Mesenchymal stem cell (in vitro differentiated cells and primary cell): ENCODE data around the gene ESPN.

Experiments used
- DNase-seq: peaks from one replicate; pipeline ENCODE4 v3.0.0-alpha.2; 2013
- H2AFZ ChIP-seq: one replicate; pipeline ENCODE4 v1.6.1; 2013; ENCODE audit warnings: low read depth, mild to moderate bottlenecking, control low read depth, inconsistent platforms, low read length, moderate library complexity
- H2AK5ac ChIP-seq: 2 replicates; pipeline ENCODE4 v1.6.1; 2013; ENCODE audit warnings: low read length, moderate library complexity, mild to moderate bottlenecking, inconsistent platforms; ENCODE audit not compliant: severe bottlenecking
- H2BK120ac ChIP-seq: one replicate; pipeline ENCODE4 v1.6.1; 2013; ENCODE audit warnings: low read depth, mild to moderate bottlenecking, inconsistent platforms, low read length, moderate library complexity
- H2BK12ac ChIP-seq, 2 experiments: one replicate each; pipeline ENCODE4 v1.6.1; 2013; ENCODE audit warnings: inconsistent platforms in 2 of 2, low read length in 2 of 2, mild to moderate bottlenecking in 2 of 2, moderate library complexity in 2 of 2, control low read depth in 1 of 2
- H2BK15ac ChIP-seq: one replicate; pipeline ENCODE4 v1.6.1; 2013; ENCODE audit warnings: mild to moderate bottlenecking, low read depth, inconsistent platforms; ENCODE audit not compliant: poor library complexity, severe bottlenecking
- H2BK5ac ChIP-seq: 2 replicates; pipeline ENCODE4 v1.6.1; 2013; ENCODE audit warnings: low read depth, mild to moderate bottlenecking, low read length, control low read depth, inconsistent platforms; ENCODE audit not compliant: poor library complexity, severe bottlenecking
- H3K14ac ChIP-seq, 2 experiments: one replicate each; pipeline ENCODE4 v1.6.1; 2013; ENCODE audit warnings: inconsistent platforms in 2 of 2, low read length in 2 of 2, control low read depth in 1 of 2, mild to moderate bottlenecking in 1 of 2, moderate library complexity in 1 of 2
- H3K18ac ChIP-seq, 2 experiments: one replicate each; pipeline ENCODE4 v1.6.1; 2013; ENCODE audit warnings: inconsistent platforms in 2 of 2, low read length in 2 of 2, control low read depth in 1 of 2, low read depth in 1 of 2, mild to moderate bottlenecking in 1 of 2
- H3K23ac ChIP-seq, 2 experiments: one replicate each; pipeline ENCODE4 v1.6.1; 2013; ENCODE audit warnings: inconsistent platforms in 2 of 2, low read length in 2 of 2, mild to moderate bottlenecking in 2 of 2, moderate library complexity in 2 of 2, control low read depth in 1 of 2
- H3K27ac ChIP-seq: 2 replicates; pipeline ENCODE4 v1.5.1; 2013; ENCODE audit warnings: mild to moderate bottlenecking, moderate library complexity, low read length, control low read depth, inconsistent platforms; ENCODE audit not compliant: poor library complexity, severe bottlenecking
- H3K27me3 ChIP-seq, 2 experiments: 2 replicates each; pipeline versions ENCODE4 v1.6.1 to v1.7.0; 2013; ENCODE audit warnings: low read length in 2 of 2, mild to moderate bottlenecking in 2 of 2, moderate library complexity in 2 of 2, control low read depth in 1 of 2, inconsistent platforms in 1 of 2; ENCODE audit not compliant: control insufficient read depth in 1 of 2, insufficient read depth in 1 of 2
- H3K36me3 ChIP-seq, 2 experiments: 2 replicates each; pipeline versions ENCODE4 v1.6.1 to v1.7.0; 2013; ENCODE audit warnings: low read length in 2 of 2, control low read depth in 1 of 2, inconsistent platforms in 1 of 2, low read depth in 1 of 2, mild to moderate bottlenecking in 1 of 2; ENCODE audit not compliant: insufficient read depth in 2 of 2, control insufficient read depth in 1 of 2
- H3K4ac ChIP-seq, 2 experiments: one replicate each; pipeline ENCODE4 v1.6.1; 2013; ENCODE audit warnings: inconsistent platforms in 2 of 2, low read length in 2 of 2, mild to moderate bottlenecking in 2 of 2, moderate library complexity in 2 of 2, control low read depth in 1 of 2, low read depth in 1 of 2
- H3K4me1 ChIP-seq: 2 replicates; pipeline ENCODE4 v1.6.1; 2013; ENCODE audit warnings: low read depth, low read length, control low read depth; ENCODE audit not compliant: control insufficient read depth, insufficient read depth
- H3K4me2 ChIP-seq: 2 replicates; pipeline ENCODE4 v1.6.1; 2013; ENCODE audit warnings: low read length, mild to moderate bottlenecking, inconsistent platforms; ENCODE audit not compliant: poor library complexity, severe bottlenecking
- H3K4me3 ChIP-seq, 2 experiments: 2 replicates each; pipeline versions ENCODE4 v1.5.1 to v1.7.0; 2013; ENCODE audit warnings: low read length in 2 of 2, mild to moderate bottlenecking in 2 of 2, control low read depth in 1 of 2, low read depth in 1 of 2; ENCODE audit not compliant: insufficient read depth in 1 of 2
- H3K79me1 ChIP-seq: replicated peaks from 2 replicates; pipeline ENCODE4 v1.6.1; 2013; ENCODE audit warnings: mild to moderate bottlenecking, control low read depth, low read length, inconsistent platforms; ENCODE audit not compliant: poor library complexity, severe bottlenecking
- H3K9ac ChIP-seq: 2 replicates; pipeline ENCODE4 v1.7.0; 2013; ENCODE audit warnings: mild to moderate bottlenecking, low read length, moderate library complexity
- H3K9me3 ChIP-seq: 2 replicates; pipeline ENCODE4 v1.7.0; 2013; ENCODE audit warnings: mild to moderate bottlenecking, low read length; ENCODE audit not compliant: control insufficient read depth
- H4K8ac ChIP-seq: one replicate; pipeline ENCODE4 v1.6.1; 2013; ENCODE audit warnings: inconsistent platforms, mild to moderate bottlenecking, low read length, moderate library complexity
- H4K91ac ChIP-seq: one replicate; pipeline ENCODE4 v1.6.1; 2013; ENCODE audit warnings: mild to moderate bottlenecking, low read length, inconsistent platforms
- WGBS: methylation state at CpG from one replicate; pipeline ENCODE4 v1.1.7; 2013; ENCODE audit warnings: mixed read lengths; 5-methylcytosine and 5-hydroxymethylcytosine counted together

Gene ESPN

DNA sequence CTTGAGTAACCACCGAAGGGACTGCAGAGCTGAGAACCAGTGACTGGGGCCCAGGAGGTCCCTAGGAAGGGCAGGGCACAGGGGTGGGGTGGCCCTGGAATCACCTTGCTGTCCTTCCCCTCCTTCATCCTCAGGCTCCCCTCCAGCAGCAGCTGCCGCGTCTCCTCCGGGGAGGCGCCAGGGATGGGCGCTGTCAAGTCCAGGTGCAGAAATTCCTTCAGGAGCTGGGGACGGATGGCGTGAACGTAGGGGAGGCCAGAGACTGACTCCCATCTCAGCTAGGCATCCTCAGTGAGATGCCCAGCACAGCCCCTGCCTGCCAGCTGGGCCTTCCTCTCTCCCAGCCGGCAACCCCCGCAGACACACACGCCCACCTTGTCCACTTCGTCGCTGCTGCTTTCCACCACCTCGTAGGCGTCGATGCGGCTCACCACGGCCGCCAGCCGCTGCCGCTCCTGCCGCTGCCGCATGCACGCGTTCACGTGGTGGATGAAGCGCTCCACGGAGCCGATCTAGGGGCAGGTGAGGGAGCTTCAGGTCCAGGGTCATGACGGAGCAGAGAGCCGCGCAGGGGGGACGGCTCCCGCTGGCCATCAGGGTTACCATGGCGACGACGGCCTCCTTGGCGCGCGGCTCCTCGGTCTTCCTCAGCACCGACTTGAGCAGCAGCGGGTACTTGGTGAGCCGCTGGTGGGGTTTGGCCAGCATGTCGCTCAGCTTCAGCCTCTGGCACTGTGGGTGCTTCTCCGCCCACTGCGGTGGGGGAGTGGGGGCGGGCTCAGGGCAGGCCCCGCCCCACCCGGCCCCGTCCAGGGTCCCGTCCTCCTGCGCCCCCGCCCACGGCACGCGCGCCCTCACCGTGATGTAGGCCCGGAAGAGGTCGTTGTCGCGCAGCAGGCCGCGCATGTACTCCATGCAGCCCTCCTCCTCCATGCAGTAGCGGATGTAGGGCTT, 45.8 kb downstream of the ESPN start:
- Histone ChIP-seq H3K27ac (no peak overlapping the region), H3K4me1 (peaks cover 1% of the 10 kb centered on the region), H3K27me3 (peaks cover 0 to 9% of the 10 kb centered on the region in 2 experiments), H3K36me3 (peaks cover 35 to 97% of the 10 kb centered on the region in 2 experiments), H2BK15ac (no peak overlapping the region), H2BK12ac (no peak overlapping the region), H3K4ac (no peak overlapping the region), H3K4me3 (no peak overlapping the region), H3K18ac (no peak overlapping the region), H3K9ac (no peak overlapping the region), H2AFZ (no peak overlapping the region), H3K9me3 (no peaks in the 10 kb centered on the region), H3K4me2 (no peak overlapping the region), H2BK5ac (no peak overlapping the region), H2AK5ac (no peak overlapping the region), H3K79me1 (no peaks in the 10 kb centered on the region), H4K91ac (no peak overlapping the region), H2BK120ac (no peak overlapping the region), H3K14ac (no peak overlapping the region), H3K23ac (no peak overlapping the region), H4K8ac (no peak overlapping the region)
- WGBS: 96% methylated on average over 67 of the region's 67 CpGs
- no peak for DNase-seq

DNA sequence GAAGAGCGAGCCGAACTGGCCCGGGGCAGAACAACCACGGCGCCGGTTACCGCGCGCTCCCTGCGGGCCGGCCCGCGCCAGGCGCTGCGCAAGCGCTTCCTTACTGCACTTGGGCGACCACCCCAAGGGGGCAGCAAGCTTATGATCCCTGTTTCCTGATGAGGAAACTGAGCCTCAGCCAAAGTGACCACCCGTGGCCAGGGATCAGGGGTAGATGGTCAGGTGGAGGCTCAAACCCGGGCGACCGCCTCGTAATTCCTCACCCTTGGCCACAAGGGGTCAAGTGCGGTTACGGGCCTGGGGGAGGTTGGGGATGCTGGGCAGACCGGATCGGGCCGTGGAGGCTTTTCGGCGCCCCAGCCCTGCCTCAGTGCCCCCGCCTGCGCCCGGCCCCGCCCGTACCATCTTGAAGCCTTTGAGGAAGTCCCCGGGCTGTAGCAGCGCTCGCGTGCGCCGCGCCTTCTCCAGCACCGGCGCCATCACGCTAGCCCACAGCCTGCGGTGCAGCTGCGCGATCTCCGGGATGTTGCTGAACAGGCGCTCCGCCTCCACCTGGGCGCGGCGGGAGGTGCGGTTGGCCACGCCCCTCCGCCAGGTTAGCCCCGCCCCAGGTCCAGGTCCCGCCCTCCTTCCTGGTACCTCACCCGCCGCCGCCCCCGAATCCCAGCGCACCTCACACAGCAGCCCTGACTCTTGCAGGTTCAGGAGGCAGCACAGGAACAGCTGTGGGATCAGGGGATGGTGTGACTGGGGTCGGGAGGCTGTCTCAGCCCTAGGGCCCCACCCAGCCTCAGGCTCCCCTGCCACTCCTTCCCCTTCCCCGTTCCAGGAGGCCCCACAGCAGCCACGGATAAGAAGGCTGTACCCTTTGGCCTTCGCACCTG, 46.8 kb downstream of the ESPN start:
- Histone ChIP-seq H3K79me1 (peaks cover 3% of the 10 kb centered on the region), H2BK12ac (no peak overlapping the region), H3K9me3 (no peaks in the 10 kb centered on the region), H4K8ac (no peak overlapping the region), H2BK5ac (no peak overlapping the region), H3K4me2 (no peak overlapping the region), H3K4me1 (peaks cover 2% of the 10 kb centered on the region), H3K9ac (no peak overlapping the region), H2AK5ac (no peak overlapping the region), H3K27me3 (peaks cover 0 to 6% of the 10 kb centered on the region in 2 experiments), H3K18ac (no peak overlapping the region), H2BK15ac (no peak overlapping the region), H3K14ac (no peak overlapping the region), H4K91ac (no peak overlapping the region), H3K36me3 (peaks cover 35 to 95% of the 10 kb centered on the region in 2 experiments), H2AFZ (no peak overlapping the region), H3K4me3 (no peak overlapping the region), H2BK120ac (no peak overlapping the region), H3K23ac (no peak overlapping the region), H3K4ac (no peak overlapping the region), H3K27ac (no peak overlapping the region)
- 95% methylated on average over 63 of the region's 67 CpGs for WGBS
- no peak for DNase-seq

DNA sequence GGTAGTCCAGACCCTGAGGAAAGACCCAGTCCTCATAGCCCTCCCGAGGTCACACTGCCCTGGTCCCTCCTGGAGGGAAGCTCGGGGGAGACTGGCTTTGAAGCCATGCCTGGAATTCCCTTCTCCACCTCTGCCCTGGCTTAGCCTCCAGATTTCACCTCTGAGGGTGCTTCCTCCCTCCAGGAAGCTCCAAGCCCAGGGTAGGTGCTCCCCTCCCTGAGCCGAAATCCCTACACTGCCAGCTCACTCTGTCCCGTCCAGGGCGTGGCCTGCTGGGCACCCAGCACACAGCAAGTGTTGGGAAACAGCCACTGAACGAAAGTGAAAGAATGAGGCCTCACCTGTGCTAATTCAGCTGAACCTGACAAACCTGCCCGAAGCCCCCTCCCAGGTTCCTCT, 47.4 kb downstream of the ESPN start:
- no peak overlapping the region for H2BK12ac ChIP-seq

DNA sequence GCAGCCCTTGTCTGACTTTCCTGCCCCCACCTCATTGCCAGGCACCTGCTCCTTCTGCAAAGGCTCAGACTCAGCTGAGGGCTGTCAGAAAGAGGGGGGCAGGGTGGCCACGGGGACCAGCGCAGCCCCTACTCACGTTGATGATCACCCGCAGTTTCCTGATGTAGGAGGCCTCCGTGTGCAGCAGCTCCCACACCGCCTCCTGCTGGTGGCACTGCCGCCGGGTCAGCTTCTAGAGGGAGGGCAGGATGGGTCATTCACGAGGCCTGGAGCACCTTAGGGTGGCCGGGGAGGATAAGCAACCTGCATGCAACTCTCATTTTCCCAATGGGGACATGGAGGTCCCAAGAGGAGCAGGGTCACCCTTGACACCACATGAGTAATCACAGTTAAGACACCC, 47.8 kb downstream of the ESPN start:
- no peak overlapping the region for H4K8ac ChIP-seq
- WGBS: 96% methylated on average over 10 of the region's 10 CpGs
- H3K18ac ChIP-seq: no peak overlapping the region
- no peak overlapping the region for H3K14ac ChIP-seq
- H3K79me1 ChIP-seq: peaks cover 3% of the 10 kb centered on the region
- no peak overlapping the region for H4K91ac ChIP-seq
- no peak for DNase-seq
- H3K36me3 ChIP-seq: peaks cover 35 to 95% of the 10 kb centered on the region in 2 experiments
- H3K4me1 ChIP-seq: peaks cover 2% of the 10 kb centered on the region
- no peak overlapping the region for H2BK120ac ChIP-seq
- no peak overlapping the region for H2AK5ac ChIP-seq
- H3K9me3 ChIP-seq: no peaks in the 10 kb centered on the region
- no peak overlapping the region for H3K4me3 ChIP-seq
- H3K4me2 ChIP-seq: no peak overlapping the region
- no peak overlapping the region for H2BK5ac ChIP-seq
- no peak overlapping the region for H2BK15ac ChIP-seq
- H2AFZ ChIP-seq: no peak overlapping the region
- H3K9ac ChIP-seq: no peak overlapping the region
- peaks cover 0 to 4% of the 10 kb centered on the region in 2 experiments for H3K27me3 ChIP-seq
- H3K4ac ChIP-seq: no peak overlapping the region
- H3K23ac ChIP-seq: no peak overlapping the region
- no peak overlapping the region for H3K27ac ChIP-seq
- no peak overlapping the region for H2BK12ac ChIP-seq

More for the DNA sequence above, 47.4 kb downstream of the ESPN start:
- Histone ChIP-seq H2BK15ac (no peak overlapping the region), H2BK120ac (no peak overlapping the region), H3K4me1 (peaks cover 2% of the 10 kb centered on the region), H3K27me3 (peaks cover 0 to 4% of the 10 kb centered on the region in 2 experiments), H4K91ac (no peak overlapping the region), H3K9me3 (no peaks in the 10 kb centered on the region), H3K4ac (no peak overlapping the region), H4K8ac (no peak overlapping the region), H3K23ac (no peak overlapping the region), H3K18ac (no peak overlapping the region), H3K79me1 (peaks cover 3% of the 10 kb centered on the region), H3K27ac (no peak overlapping the region), H2AFZ (no peak overlapping the region), H3K36me3 (peaks cover 35 to 96% of the 10 kb centered on the region in 2 experiments), H3K9ac (no peak overlapping the region), H2AK5ac (no peak overlapping the region), H3K4me2 (no peak overlapping the region), H3K14ac (no peak overlapping the region), H2BK5ac (no peak overlapping the region), H3K4me3 (no peak overlapping the region)
- 97% methylated on average over 7 of the region's 7 CpGs for WGBS
- no peak for DNase-seq
